Measurements from ENCODE around the gene WDR83.

Gene WDR83

GRCh38 chr19:12681074-12681987 is 14.7 kb downstream of the WDR83 start, which contains the start of gene DHPS:
TSS of gene DHPS (minus strand) at chr19:12681880. CDS start at chr19:12681766, 114 bp downstream.
- Histone ChIP-seq H3K9ac (peak within 1 kb of the TSS; percentile 94), H3K27me3 (ENCODE audit: insufficient read depth, low read depth) (no peaks in the 10 kb centered on the region), H2AFZ (ENCODE audit: low read depth) (peak within 1 kb of the TSS; percentile 86), H3K79me2 (ENCODE audit: insufficient read depth, low read depth) (peaks cover 12% of the 10 kb centered on the region), H3K4me1 (ENCODE audit: low read depth, poor library complexity, severe bottlenecking) (peaks cover 9% of the 10 kb centered on the region), H3K4me3 (IDR thresholded peaks at IDR 0.05; ENCODE audit: insufficient read depth, low read depth, low read length) (peak within 1 kb of the TSS; percentile 52), H3K4me2 (peak within 1 kb of the TSS; percentile 59), H3K27ac (peak within 1 kb of the TSS; percentile 99), H3K36me3 (ENCODE audit: insufficient read depth) (no peaks in the 10 kb centered on the region), H4K20me1 (ENCODE audit: insufficient read depth) (no peaks in the 10 kb centered on the region)
- no peak for TF ChIP-seq CTCF (conservative IDR thresholded peaks at IDR 0.05; ENCODE audit: low read depth, low read length)

GRCh38 chr19:12685831-12686230 is 19.2 kb downstream of the WDR83 start:
- TF ChIP-seq CTCF (conservative IDR thresholded peaks at IDR 0.05; ENCODE audit: low read depth, low read length) = no peak
- no peak overlapping the region for H3K4me3 ChIP-seq (IDR thresholded peaks at IDR 0.05; ENCODE audit: insufficient read depth, low read depth, low read length)
- H2AFZ ChIP-seq (ENCODE audit: low read depth) = no peak overlapping the region
- H3K36me3 ChIP-seq (ENCODE audit: insufficient read depth) = no peaks in the 10 kb centered on the region
- no peaks in the 10 kb centered on the region for H4K20me1 ChIP-seq (ENCODE audit: insufficient read depth)
- H3K27me3 ChIP-seq (ENCODE audit: insufficient read depth, low read depth) = no peaks in the 10 kb centered on the region
- no peaks in the 10 kb centered on the region for H3K79me2 ChIP-seq (ENCODE audit: insufficient read depth, low read depth)
- no peak overlapping the region for H3K9ac ChIP-seq
- H3K4me1 ChIP-seq (ENCODE audit: low read depth, poor library complexity, severe bottlenecking) = peaks cover 4% of the 10 kb centered on the region
- H3K27ac ChIP-seq = no peak overlapping the region
- no peak overlapping the region for H3K4me2 ChIP-seq

DNA sequence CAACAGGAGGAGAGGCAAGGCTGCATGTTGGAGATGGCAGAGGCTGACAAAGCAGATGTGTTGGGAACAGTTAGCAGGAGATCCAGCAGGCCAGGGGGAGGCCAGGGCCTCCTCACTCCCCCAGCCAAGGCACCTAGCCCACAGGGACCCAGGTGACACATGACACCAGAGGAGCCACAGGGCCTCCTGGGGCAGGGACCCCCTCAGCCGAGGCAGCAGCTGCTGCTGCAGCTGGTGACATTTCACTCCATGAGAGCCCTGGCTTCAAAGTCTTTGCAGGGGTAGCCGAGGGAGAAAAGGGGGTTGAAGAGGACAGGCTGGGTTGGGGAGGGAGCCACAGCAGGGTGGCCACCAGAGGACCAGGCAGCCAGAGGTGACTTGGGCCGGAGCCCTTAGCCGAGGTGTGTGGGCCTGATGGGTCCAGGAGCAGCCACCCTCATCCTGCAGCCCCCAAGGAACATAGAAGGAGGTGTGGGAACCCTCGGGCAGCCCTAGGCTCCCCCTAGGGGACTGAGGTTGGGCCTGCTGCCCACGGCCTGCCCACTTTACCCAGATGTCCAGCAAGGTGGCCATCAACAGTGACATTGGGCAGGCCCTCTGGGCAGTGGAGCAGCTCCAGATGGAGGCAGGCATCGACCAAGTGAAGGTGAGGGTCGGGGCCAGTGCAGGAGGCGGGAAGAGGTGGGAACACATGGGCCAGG is 21.0 kb downstream of the WDR83 start, which contains the start of gene GNG14:
TSS of gene GNG14 (plus strand) at position 503 of the 701 bp plus-strand sequence. CDS start at position 554, 51 bp downstream.
- H2AFZ ChIP-seq (ENCODE audit: low read depth) = no peak within 1 kb of the TSS
- H3K4me3 ChIP-seq (IDR thresholded peaks at IDR 0.05; ENCODE audit: insufficient read depth, low read depth, low read length) = no peak within 1 kb of the TSS
- no peak within 1 kb of the TSS for H3K4me2 ChIP-seq
- H3K27me3 ChIP-seq (ENCODE audit: insufficient read depth, low read depth) = no peaks in the 10 kb centered on the region
- H3K9ac ChIP-seq = no peak within 1 kb of the TSS
- H4K20me1 ChIP-seq (ENCODE audit: insufficient read depth) = no peaks in the 10 kb centered on the region
- H3K27ac ChIP-seq = no peak within 1 kb of the TSS
- no peak for TF ChIP-seq CTCF (conservative IDR thresholded peaks at IDR 0.05; ENCODE audit: low read depth, low read length)
- H3K4me1 ChIP-seq (ENCODE audit: low read depth, poor library complexity, severe bottlenecking) = no peaks in the 10 kb centered on the region
- H3K36me3 ChIP-seq (ENCODE audit: insufficient read depth) = no peaks in the 10 kb centered on the region
- no peaks in the 10 kb centered on the region for H3K79me2 ChIP-seq (ENCODE audit: insufficient read depth, low read depth)

- H4K20me1 ChIP-seq (ENCODE audit: insufficient read depth) = no peaks in the 10 kb centered on the region
- TF ChIP-seq CTCF (conservative IDR thresholded peaks at IDR 0.05; ENCODE audit: low read depth, low read length) = no peak
- no peaks in the 10 kb centered on the region for H3K27me3 ChIP-seq (ENCODE audit: insufficient read depth, low read depth)
- no peak overlapping the region for H2AFZ ChIP-seq (ENCODE audit: low read depth)
- no peaks in the 10 kb centered on the region for H3K36me3 ChIP-seq (ENCODE audit: insufficient read depth)
- H3K4me2 ChIP-seq = no peak overlapping the region
- no peak overlapping the region for H3K9ac ChIP-seq
- no peak overlapping the region for H3K27ac ChIP-seq
- H3K79me2 ChIP-seq (ENCODE audit: insufficient read depth, low read depth) = no peaks in the 10 kb centered on the region
- no peak overlapping the region for H3K4me3 ChIP-seq (IDR thresholded peaks at IDR 0.05; ENCODE audit: insufficient read depth, low read depth, low read length)
- no peaks in the 10 kb centered on the region for H3K4me1 ChIP-seq (ENCODE audit: low read depth, poor library complexity, severe bottlenecking)
These were observed 22.4 kb downstream of the WDR83 start for GRCh38 chr19:12689012-12689411.
